HCEC 1CT (cell line): ENCODE measurements around the gene PTF1A.

ENCODE experiments used
- DNase-seq: peaks from one replicate; pipeline ENCODE4 v3.0.0-alpha.2; 2017

Gene PTF1A, protein sequence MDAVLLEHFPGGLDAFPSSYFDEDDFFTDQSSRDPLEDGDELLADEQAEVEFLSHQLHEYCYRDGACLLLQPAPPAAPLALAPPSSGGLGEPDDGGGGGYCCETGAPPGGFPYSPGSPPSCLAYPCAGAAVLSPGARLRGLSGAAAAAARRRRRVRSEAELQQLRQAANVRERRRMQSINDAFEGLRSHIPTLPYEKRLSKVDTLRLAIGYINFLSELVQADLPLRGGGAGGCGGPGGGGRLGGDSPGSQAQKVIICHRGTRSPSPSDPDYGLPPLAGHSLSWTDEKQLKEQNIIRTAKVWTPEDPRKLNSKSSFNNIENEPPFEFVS

DNA sequence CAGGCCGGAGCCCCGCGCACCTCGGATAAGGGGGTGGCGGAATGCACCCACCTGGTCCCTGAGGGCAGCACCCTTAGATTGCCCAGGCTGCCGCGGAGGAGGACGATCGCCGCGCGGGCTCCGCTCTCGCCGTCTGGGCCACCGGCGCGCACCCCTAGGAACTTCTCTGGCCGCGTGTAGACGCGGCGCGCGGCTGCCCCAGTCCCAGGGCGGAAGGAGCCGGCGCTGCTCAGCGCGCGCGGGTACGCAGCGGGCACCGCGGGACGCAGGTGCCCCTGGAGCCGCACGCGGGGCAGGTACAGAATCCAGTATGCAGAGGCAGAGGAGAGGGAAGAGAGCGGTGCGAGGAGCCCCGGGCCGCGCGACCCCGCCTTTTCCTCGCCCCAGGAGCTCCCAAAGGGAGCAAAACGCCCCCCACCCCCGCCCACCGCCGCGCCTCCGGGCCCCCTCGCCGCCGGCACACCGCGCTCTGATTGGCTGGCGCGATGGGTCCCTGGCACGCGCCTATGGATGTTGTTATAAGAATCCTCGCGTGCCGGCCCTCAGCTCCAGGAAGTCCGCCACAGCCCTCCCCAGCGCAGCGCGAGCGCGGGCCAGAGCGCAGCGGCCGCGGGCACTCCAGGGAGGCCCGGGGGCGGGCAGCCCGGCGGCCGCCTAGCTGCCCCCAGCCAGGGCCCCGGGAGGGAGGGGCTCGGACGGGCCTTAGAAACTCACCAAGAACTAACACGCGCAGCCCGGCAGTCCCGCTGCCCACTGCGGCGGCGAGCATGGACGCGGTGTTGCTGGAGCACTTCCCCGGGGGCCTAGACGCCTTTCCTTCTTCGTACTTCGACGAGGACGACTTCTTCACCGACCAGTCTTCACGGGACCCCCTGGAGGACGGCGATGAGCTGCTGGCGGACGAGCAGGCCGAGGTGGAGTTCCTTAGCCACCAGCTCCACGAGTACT is at the start of gene PTF1A:
Gene PTF1A (plus strand): TSS at position 549 of the 948 bp plus-strand sequence. CDS start 219 bp downstream, at position 768.
- DNase-seq: no peak

- DNase-seq: no peak
Measured at GRCh38 chr10:23146258-23146657, 45.9 kb upstream of the PTF1A start.

GRCh38 chr10:23147035-23147434 is 45.1 kb upstream of the PTF1A start:
- no peak for DNase-seq

DNA sequence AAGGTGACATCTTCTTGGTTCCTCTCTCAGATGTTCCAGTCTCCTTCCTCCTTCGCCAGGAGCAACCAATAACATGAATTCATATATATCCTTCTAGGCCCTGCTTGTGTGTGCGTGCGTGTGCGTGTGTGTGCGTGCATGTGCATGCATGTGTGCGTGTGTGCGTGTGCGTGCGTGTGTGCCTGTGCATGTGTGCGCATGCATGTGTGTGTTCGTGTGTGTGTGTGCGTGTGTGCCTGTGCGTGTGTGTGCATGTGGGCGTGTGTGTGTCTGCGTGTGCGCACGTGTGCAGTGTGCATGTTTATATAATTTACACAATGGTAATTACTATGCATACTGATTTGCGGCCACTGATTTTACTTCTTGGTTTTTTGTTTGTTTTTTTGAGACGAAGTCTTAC is 43.9 kb upstream of the PTF1A start:
- no peak for DNase-seq

DNA sequence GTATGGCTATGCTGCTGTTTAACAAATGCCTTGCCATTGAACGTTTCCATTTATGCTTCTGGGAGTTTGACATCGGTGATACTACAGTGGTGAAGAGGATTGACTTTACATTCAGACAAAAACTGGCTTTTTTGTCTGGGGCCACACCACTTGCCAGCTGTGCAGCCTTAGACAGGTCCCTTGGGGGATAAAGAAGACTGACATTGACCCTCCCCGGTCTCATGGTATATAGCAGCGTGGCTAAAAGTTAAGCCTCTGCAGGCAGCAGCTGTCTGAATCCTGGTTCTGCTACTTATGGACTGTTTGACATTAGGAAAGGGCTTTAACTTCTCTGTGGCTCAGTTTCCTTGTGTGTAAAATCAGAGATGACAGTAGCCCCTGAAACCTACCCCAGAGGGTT is 42.0 kb upstream of the PTF1A start:
- no peak for DNase-seq

GRCh38 chr10:23150610-23151009 is 41.5 kb upstream of the PTF1A start:
- DNase-seq: no peak

GRCh38 chr10:23151071-23151470 is 41.0 kb upstream of the PTF1A start:
- no peak for DNase-seq

DNA sequence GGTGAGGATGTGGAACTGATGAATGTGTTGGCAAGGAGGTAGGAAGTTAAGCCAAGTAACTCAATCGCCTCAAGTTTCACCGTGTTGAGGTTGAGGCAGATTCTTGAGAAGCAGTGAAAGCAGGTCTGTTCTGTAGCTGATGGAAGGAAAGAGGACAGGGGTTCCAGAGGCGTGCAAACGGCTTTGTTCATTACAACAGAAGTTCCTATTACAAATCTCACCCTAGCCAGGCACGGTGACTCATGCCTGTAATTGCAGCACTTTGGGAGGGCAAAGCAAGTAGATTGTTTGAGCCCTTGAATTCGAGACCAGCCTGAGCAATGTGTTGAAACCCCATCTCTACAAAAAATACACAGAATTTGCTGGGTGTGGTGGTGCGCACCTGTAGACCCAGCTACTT is 36.9 kb upstream of the PTF1A start:
- DNase-seq: peak; percentile 17

DNA sequence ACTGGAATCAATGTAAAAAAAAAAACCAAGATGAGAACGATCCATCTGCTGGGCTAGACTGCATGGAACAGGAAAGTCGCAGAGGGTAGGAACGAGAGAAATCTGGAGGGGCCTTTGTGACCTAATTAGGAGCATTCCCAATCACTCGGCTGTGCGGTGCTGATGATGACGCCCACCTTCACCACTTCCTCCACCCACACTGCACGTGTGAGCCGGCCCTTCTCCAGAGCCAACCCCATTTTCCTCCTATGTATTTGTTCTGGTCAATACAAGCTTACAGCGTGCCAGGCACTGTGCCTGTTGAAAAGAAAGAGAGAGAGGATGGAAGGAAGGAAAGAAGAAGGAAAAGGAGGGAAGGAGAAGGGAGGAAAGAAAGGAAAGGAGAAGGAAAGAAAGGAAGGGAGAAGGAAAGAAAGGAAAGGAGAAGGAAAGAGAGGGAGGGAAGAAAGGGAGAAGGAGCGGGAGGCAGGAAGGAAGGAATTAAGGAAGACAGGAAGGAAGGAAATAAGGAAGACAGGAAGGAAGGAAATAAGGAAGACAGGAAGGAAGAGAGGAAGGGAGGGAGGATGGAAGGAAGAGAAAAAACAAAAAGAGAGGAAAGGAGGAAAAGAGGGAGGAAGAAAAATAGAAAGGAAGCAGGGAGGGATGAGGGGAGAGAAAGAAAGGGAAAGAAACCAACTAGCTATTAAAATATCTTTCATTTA is 35.5 kb upstream of the PTF1A start:
- no peak for DNase-seq

- DNase-seq: no peak
Measured at GRCh38 chr10:23157239-23157681, 34.9 kb upstream of the PTF1A start.

- peak; percentile 59 for DNase-seq
Measured at GRCh38 chr10:23157691-23158369, 34.3 kb upstream of the PTF1A start.

DNA sequence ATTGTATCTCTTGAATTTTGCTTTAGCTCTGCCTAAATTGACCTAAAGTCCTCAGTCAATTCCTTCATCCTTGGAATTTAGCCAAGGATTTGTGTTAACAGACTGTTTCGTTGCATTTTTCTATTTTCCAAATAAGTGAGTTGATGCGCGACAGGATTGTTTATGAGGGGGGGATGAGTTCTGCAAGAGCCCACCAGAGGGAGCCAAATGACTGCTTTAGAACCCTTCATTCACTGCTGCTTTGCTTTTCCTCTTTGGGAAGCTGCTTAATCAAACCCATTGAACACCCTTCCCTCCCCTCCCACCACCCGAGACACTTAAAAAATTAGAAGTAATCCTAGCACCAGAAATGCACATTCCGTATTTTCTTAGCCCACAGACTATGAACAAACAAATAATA is 33.7 kb upstream of the PTF1A start:
- peak; percentile 66 for DNase-seq

DNA sequence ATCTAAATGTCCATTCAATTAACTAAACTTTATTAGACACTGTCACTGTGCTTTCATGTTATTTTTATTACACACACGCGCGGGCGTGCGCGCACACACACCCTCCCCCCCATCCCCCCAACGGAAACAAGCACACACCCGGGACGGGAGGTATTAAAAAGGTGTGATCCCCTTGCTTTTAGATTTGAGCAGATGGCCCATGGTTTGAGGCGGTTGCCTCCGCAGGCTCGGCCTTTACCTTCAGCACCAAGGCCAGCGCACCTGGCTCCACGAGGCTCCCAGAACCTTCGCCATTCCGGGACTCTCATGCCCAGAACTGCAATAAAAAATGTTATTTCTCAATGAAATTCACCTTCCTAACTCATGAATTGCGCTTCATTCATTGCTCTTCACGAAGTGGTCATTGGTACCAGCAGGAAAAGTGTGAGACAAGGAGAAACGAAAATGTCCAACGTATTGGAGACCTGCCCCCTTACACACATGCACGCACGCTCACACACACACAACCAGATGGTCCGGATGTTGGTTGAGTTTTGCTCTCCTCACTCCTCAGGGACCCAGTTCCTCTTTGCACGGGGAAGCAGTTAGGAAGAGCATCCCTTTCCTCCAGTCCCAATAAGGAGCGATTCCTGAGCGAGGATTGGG is 20.8 kb upstream of the PTF1A start:
- no peak for DNase-seq

DNA sequence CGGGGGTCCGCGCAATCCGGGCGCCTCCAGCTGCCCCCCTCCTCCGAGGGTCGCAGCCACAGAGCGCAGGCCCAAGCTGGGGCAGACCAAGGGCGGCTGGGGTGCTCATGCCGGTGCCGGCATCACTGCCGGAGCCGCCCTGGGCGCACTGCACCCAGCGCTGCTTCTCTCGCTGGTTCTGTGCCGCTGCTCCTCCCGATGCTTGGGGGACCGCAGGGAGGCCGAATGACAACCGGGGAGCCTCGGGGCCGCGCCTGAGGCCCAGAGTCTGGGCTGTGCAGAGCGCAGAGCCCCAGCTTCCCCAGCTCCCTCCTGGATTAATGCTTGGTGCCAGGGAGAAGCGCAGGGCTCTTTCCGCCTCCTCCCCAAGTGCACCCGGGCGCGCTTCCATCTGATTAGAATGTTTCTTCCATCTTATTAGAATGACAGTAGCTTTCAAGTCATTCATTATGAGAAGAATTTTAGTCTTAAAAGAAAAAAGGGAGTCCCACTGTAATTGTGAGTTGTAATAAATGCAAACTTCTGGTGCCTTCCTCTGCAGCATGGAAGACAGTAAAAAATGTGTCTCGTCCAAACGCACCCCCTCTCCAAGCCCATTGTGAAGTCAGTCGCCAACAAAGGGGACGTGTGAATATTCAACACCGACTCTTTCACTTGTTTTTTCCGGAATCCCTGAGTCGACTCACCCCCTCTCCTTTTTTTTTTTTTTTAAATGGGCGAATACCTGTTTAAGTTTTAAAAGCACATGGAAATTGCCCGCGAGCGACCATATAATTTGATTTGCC is 19.5 kb upstream of the PTF1A start:
- DNase-seq: no peak

DNA sequence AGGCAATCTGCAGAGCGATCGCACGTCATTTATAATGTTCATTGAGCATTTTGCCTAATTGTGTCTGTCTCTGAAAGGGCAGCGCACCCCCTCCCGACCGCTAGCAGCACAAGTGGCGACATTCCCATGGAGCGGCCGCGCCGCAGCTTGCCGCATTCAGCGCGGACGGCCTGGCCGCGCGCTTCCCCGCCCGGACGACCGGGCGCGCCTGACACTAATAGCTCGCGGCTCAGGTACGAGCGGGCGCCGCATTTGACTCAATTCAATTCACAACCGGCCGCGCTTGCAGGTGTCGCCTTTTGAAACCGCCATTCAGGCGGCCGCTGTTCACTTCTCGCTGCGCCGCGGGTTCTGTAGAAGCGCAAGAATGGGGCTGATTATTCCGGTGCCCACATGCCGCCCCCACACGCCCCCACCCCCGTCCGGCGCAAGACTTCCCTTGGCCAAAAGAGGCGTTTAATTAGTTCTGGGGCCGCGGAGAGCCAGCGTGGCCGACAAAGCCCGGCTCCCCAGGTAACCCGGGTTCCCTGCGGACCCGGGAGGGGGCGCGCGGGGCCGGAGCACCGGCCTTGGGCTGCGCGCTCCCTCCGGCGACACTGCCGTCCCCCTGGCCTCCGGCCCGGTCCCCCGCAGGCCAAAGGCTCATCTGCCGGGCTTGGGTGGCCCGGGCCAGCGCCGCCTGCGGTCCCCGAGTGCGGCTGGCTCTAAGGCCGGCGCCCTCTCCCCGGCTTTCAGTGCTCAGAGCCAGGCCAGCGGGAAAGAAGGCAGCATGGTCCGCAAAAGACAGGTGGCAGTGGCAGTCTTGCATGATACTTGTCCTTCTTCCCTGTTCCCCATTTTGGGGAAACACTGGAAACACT is 18.7 kb upstream of the PTF1A start:
- DNase-seq: no peak

DNA sequence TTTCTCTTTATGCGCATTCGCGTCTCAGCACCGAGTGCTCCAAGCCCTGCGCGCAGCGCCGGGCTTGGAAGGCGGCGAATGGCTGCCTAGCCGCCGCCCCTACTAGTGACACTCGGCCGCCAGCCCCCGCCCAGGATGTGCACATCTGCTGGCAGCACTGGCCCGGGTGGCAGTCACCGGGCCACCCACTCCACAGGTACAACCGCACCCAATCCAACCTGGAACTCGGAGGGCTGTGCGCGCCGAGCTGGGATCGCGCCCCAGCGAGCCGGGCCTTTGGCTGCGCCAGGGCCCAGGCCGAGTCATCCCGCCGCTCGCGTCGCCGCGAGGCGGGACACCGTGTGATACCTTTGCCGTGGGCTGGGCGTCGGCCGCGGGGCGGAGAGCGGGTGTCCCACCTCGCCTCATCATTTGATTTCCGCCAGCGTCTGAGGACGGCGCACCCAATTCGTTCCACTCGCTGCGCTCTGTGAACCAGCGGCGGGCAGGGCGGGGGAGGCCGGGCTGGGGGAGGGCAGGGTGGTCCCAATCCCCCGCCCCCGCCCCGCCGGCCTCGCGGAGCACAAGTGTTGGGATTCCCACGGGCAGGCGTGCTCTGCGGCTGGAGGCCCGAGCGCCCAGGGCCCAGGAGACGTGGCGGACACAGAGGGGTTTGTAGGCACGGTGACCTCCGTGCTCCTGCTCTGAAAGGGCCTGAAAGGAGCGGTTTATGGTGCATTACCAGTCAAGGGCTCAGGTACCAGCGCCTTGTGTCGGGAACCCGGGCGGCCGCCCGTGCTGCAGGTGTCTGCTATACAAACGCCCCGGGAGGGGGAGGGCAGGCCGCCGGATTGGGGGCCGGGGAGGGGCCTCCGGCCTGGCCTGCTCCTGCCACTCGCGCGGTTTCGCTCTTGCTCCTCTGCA is 17.8 kb upstream of the PTF1A start:
- DNase-seq: no peak

GRCh38 chr10:23174977-23175512 is 17.1 kb upstream of the PTF1A start:
- no peak for DNase-seq

DNA sequence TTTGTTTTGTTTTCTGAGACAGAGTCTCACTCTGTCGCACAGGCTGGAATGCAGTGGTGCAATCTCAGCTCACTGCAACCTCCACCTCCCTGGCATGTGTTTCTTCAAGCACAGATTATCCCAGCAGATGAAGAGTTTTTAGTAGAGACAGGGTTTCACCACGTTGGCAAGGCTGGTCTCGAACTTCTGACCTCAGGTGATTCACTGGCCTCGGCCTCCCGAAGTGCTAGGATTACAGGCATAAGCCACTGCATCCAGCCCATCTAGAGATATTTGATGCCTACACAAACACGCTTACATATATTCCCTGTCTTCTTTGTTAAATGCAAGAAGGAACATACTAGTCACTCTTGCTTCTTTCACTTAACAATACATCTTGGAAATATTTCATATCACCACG is 5.9 kb upstream of the PTF1A start:
- DNase-seq: no peak

DNA sequence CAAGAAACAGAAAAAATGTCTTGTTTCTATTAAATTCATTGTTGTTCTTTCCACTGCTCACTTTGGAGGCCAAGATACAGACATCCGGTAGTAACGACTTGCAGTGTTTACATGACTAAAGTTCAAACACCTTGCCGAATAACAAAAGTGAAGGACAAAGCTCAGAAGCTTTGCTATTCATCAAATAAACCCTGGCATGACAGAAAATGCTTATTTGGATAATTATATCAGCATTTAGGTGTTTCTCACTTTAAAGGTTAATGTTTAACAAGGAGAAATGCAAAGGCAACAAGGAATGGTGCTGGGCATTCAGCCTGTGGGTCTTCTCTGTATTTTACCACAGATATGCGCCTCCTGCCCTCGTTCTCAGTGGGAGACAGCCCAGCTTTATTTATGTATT is 5.4 kb upstream of the PTF1A start:
- DNase-seq: no peak
